Right ventricle myocardium superior (tissue), 1 donor: ENCODE data around the gene RAB11FIP5. TPM values are rescaled to one million over a fixed set of nuclear protein-coding genes. Genes with fewer than 3 reads are reported as not detected.
"Not testable (repeated sequence)": the region's sequence is repeated elsewhere in the genome, so short reads cannot be mapped to it uniquely, and the experiment has no call there.

ENCODE experiments used
- ATAC-seq: fragments of 200-7000 bp; cut with Tn5 transposase; one replicate; pipeline ENCODE4 v1.9.1; 2020; ENCODE audit warnings: mild to moderate bottlenecking; ENCODE audit not compliant: poor library complexity
- DNase-seq: peaks from one replicate; pipeline ENCODE4 v3.0.0-alpha.2; 2020
- intact Hi-C: fragments of 100-400 bp; cut with DNase I; formaldehyde crosslinking; loops from one replicate; pipeline ENCODE4 v1.11.2; 2022
- total RNA-seq: library from RNA; stranded (reverse); fragmentation: NEBNext Ultra II Directional; extraction: Animal tissue kit (Norgen Biotek cat#: 25700); gene quantifications from one replicate; pipeline ENCODE4 v1.2.1, GENCODE V29; 2021
- donor health status: DM: no; HTN: yes; CAD: no; lungs with severe emphysema.

The RAB11FIP5 gene
- total RNA-seq, 1 donor from 2014 or later, result 17.9 TPM

DNA sequence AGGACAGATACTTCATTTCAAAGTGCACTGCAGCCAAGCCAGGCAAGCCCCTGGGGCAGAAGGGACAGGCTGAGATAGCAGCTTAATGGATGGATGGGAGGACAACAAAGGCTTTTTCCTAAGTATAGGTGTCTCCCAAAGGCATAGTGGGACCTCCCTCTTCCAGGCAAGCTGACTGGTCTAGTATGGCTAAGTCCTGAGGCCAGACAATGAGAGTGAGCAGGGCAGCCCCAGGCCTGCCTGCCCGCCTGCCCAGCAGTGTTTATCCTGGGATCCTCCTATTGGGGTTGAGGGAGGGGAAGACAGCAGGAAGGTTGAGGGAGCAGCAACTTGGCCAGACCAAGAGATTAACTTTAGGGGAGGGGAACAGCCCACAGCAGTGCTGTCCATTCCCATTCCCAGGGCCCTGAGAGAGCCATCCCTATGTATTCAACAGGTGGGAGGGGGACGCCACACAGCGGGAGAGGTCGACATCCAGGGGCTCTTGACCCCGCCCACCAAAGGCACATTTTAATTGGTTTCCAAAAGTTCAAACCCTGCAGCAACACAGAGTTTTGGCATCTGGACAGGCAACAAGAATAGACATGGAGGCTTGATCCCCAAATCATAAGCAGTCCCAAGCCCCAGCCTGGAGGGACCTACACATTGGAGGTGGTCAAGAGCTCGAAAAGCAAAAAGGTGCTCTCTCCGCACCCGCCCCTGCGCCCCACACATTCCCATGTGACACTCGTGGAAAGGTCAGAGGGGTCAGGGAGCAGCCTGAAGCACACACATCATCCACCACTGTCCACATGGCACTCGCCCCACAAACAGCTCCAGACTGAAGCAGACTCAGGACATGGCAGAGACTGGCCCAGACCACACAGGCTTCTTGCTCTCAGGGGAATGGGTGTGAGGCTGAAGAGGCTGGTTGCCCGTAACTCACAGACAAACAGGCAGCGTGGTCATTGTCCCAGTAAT lies 38.4 kb downstream of the RAB11FIP5 start:
- DNase-seq (peak; percentile 14), ATAC-seq (no peak)
- intact Hi-C loops, result loop anchor here (5.0 kb wide), 2 partner anchors 103 to 182 kb away; no protein-coding TSS in a partner anchor

DNA sequence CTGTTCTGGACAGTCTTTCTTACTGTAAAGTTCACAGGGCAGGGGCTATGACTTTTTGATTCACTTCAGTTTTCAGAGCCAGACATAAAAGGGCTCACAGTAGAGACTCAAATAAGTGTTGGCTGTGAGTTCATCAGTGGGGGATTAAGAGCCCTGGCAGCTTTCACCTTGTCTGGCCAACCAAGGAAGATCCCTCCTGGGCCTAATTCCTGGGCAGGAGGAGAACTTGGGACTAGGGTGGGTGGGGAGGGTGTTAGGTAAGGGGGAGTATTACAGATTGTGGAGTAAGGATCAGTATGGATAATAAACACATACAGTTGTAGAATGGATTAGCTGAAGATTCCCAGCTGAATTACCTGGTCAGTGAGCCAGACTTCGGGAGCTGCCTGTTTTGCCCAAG lies 40.3 kb downstream of the RAB11FIP5 start:
- no peak for ATAC-seq
- no peak for DNase-seq
- intact Hi-C loops, result loop anchor here (5.0 kb wide), 2 partner anchors 105 to 180 kb away; no protein-coding TSS in a partner anchor

GRCh38 chr2:73072129-73072395 lies 40.7 kb downstream of the RAB11FIP5 start:
- DNase-seq, result peak; percentile 67
- intact Hi-C loops, result loop anchor here (5.0 kb wide), 2 partner anchors 105 to 180 kb away; no protein-coding TSS in a partner anchor

DNA sequence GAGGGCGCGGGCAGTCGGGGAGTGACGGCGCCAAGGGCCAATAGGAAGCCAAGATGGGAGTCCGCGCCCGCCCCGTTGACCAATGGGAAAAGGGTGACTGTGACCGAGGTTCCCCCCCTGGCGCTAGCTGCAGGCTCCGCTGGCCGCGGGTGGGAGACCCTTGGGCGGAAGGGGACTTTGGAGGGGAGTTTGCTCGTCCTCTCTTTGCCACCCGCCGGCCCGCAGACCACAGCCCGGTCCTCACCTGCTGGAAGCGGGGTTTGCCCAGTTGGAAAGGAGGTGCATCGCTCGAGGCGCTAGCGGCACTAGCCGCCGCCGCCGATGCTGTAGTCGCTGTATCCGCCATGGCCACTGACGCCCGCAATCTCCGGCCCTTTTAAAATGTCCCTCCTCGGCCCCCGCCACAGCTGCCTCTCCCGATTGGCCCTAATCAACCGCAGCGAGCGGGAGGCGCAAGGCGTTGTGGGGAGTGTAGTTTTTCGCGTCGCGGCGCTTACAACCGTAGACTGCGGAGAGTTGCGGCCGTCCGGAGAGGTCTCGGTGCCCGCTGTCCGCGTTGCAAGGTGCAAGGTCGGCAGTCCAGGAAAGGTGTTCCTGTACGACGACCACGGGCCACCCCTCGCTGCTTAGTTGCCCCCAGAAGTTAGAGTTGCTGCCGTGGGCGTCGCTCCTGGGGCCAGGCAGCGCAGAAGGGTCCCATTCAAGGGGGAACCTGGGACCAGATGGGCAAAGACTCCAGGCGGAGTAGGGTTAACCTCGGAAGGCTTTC lies 41.2 kb downstream of the RAB11FIP5 start, which contains the start of gene SFXN5:
Gene SFXN5, minus strand, starts transcription at position 353 of the 769 bp plus-strand sequence. Its CDS starts 7 bp downstream, at position 346.
- ATAC-seq (peak; percentile 97), DNase-seq (peak; percentile 99)
- intact Hi-C loops, result loop anchor here (5.0 kb wide), 2 partner anchors 106 to 179 kb away; no protein-coding TSS in a partner anchor

More at GRCh38 chr2:73072129-73072395, 40.7 kb downstream of the RAB11FIP5 start:
- ATAC-seq, result peak; percentile 8

GRCh38 chr2:73070643-73071359 lies 41.9 kb downstream of the RAB11FIP5 start:
- intact Hi-C loops, result loop anchor here (5.0 kb wide), 2 partner anchors 106 to 178 kb away; no protein-coding TSS in a partner anchor
- peak; percentile 61 for DNase-seq
- ATAC-seq, result peak; percentile 28

- intact Hi-C loops, result loop anchor here (5.0 kb wide), 3 partner anchors 88 to 178 kb away; no protein-coding TSS in a partner anchor
- no peak for ATAC-seq
- no peak for DNase-seq
Observed at GRCh38 chr2:73069855-73070642, 42.7 kb downstream of the RAB11FIP5 start.

- ATAC-seq (no peak), DNase-seq (no peak)
- intact Hi-C loops, result loop anchor here (5.0 kb wide), 1 partner anchor 87 kb away; no protein-coding TSS in a partner anchor
Observed at GRCh38 chr2:73069041-73069854, 43.5 kb downstream of the RAB11FIP5 start.

GRCh38 chr2:73068147-73068546 lies 44.6 kb downstream of the RAB11FIP5 start:
- ATAC-seq, result no peak
- no peak for DNase-seq
- intact Hi-C loops, result loop anchor here (5.0 kb wide), 1 partner anchor 86 kb away; no protein-coding TSS in a partner anchor

DNA sequence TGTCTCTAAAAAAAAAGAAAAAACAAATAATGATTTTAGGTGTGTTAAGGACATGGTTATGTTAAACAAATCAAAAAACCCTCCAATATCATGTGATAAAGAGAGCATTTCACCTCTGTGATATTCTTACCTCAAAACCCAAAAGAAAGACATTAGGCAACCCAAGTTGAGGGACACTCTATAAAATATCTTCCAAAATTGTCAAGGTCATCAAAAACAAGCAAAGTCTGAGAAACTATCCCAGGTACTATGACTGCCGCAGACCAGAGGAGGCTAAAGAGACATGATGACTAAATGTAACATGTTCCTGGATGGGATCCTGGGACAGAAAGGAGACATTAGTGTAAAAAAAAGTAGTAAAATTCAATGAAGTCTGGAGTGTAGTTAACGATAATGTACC lies 45.7 kb downstream of the RAB11FIP5 start:
- intact Hi-C loops, result loop anchor here (5.0 kb wide), 1 partner anchor 85 kb away; no protein-coding TSS in a partner anchor
- ATAC-seq (no peak), DNase-seq (no peak)

DNA sequence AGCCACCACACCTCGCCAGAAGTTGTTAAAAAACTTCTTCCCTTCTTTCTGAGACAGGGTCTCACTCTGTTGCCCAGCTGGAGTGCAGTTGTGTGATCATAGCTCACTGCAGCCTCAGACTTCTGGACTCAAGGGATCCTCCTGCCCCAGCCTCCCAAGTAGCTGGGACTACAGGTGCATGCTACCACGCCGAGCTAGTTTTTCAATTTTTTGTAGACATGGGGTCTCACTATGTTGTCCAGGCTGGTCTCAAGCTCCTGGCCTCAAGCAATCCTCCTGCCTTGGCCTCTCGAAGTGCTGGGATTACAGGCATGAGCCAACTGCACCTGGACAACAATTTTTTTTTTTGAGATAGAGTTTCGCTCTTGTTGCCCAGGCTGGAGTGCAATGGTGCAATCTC lies 47.7 kb downstream of the RAB11FIP5 start:
- intact Hi-C loops, result loop anchor here (5.0 kb wide), 1 partner anchor 83 kb away; no protein-coding TSS in a partner anchor
- not testable (repeated sequence) for ATAC-seq, DNase-seq

DNA sequence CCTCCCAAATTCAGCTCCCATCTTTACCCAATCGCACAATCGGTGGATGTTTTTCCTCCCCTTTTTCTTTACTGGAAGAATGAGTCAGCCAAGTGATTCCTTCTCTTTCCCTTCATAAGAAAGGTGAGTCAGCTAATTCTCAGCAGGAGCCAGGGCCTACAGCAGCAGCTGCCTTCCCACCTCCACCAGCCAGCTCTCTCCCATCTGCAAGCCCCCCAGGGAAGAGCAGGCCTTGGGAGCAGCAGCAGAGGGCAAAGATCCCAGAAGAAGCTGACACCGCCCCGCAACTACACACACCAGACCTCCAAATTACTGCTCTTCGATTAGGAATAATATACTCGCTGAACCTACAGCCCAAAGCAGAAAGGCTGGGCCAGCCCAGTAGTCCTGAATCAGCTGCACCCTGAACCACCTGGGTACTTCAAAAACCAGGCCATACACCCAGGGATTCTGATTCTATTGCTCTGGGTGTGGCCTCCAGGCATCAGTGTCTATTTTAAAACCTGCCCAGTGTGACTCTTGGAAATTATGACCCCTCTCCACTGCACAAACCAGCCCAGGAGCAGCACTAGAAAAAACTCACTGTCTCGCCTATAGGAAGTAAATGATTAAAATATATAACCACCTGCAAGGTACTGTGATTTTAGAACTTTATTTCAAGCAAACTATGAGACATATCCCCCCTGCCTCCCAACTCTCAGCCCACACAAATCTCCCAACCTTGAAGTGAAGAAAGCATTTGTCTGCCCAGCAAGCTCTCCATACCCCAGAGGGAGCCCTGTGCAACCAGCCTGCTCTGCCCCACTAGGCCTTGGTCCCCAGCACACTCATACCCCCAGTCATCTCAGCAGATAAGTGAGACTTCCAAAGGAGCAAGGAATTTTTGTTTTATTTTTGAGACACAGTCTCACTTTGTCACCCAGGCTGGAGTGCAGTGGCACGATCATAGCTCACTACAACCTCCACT lies 48.6 kb downstream of the RAB11FIP5 start:
- ATAC-seq (peak; percentile 70), DNase-seq (no peak)
- intact Hi-C loops, result no loop called here

- intact Hi-C loops, result no loop called here
- no peak for ATAC-seq
- DNase-seq, result no peak
Observed at GRCh38 chr2:73063472-73063871, 49.3 kb downstream of the RAB11FIP5 start.

DNA sequence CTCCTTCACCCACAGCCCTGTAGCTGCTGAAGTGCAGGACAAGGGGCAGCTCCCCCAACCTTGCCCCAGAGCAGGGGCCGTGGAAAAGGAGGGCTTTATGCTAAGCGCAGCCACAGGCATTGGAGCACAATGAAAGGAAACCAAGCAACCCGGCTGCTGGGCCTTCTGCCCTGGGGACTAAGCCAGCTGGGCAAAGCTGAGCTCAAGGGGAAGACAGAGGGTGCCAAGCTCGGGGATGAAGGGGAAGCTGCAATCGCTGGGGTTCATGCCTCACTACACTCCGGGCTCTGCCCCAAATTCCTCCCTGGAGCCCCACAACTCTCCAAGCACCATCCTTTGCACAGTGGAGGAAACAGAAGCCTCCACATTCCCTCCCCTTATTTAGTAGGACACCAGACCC lies 53.6 kb downstream of the RAB11FIP5 start:
- intact Hi-C loops, result no loop called here

GRCh38 chr2:73054980-73055379 lies 57.8 kb downstream of the RAB11FIP5 start:
- ATAC-seq (no peak), DNase-seq (no peak)
- intact Hi-C loops, result no loop called here

More for the DNA sequence above, 53.6 kb downstream of the RAB11FIP5 start:
- ATAC-seq (no peak), DNase-seq (no peak)

- DNase-seq (no peak), ATAC-seq (no peak)
- intact Hi-C loops, result no loop called here
Observed at GRCh38 chr2:73053316-73054114, 59.2 kb downstream of the RAB11FIP5 start.
